Smooth muscle cell (in vitro differentiated cells): ENCODE measurements around the gene SHMT2. TPM values are rescaled to one million over a fixed set of nuclear protein-coding genes. Genes with fewer than 3 reads are reported as not detected.

ENCODE experiments used
- DNase-seq: peaks from one replicate; lab custom pipeline; 2025; ENCODE audit not compliant: unreplicated experiment; lab: John Stamatoyannopoulos, UW
- H2AFZ ChIP-seq: fragments of 200-600 bp; sonication (generic); 2 replicates; pipeline ENCODE4 v1.6.0; 2016; ENCODE audit warnings: antibody characterized with exemption, low read depth, mild to moderate bottlenecking
- H3F3A ChIP-seq: fragments of 200-600 bp; sonication (generic); 2 replicates; pipeline ENCODE4 v1.6.0; 2017; ENCODE audit warnings: antibody characterized with exemption, low read depth
- H3K27ac ChIP-seq: fragments of 200-600 bp; sonication (generic); 2 replicates; pipeline ENCODE4 v1.5.1; 2016; ENCODE audit warnings: low read depth, mild to moderate bottlenecking
- H3K27me3 ChIP-seq: fragments of 200-600 bp; sonication (generic); 2 replicates; pipeline ENCODE4 v1.6.1; 2016; ENCODE audit warnings: low read depth, mild to moderate bottlenecking
- H3K36me3 ChIP-seq: fragments of 200-600 bp; sonication (generic); 2 replicates; pipeline ENCODE4 v1.5.1; 2016; ENCODE audit warnings: low read depth
- H3K4me1 ChIP-seq: fragments of 200-600 bp; sonication (generic); 2 replicates; pipeline ENCODE4 v1.5.1; 2016; ENCODE audit warnings: low read depth
- H3K4me2 ChIP-seq: fragments of 200-600 bp; sonication (generic); 2 replicates; pipeline ENCODE4 v1.6.0; 2016; ENCODE audit warnings: mild to moderate bottlenecking
- H3K4me3 ChIP-seq: fragments of 200-600 bp; sonication (generic); 2 replicates; pipeline ENCODE4 v1.5.1; 2016; ENCODE audit warnings: mild to moderate bottlenecking
- H3K79me2 ChIP-seq: fragments of 200-600 bp; sonication (generic); 2 replicates; pipeline ENCODE4 v1.6.0; 2016; ENCODE audit warnings: low read depth, mild to moderate bottlenecking
- H3K9ac ChIP-seq: fragments of 200-600 bp; sonication (generic); 2 replicates; pipeline ENCODE4 v1.6.0; 2016; ENCODE audit warnings: low read depth
- H3K9me3 ChIP-seq: fragments of 200-600 bp; sonication (generic); replicated peaks from 2 replicates; pipeline ENCODE4 v1.5.1; 2016; ENCODE audit warnings: low read depth
- H4K20me1 ChIP-seq: fragments of 200-600 bp; sonication (generic); 2 replicates; pipeline ENCODE4 v1.6.0; 2016; ENCODE audit warnings: low read depth
- CTCF ChIP-seq: fragments of 200-600 bp; sonication (generic); IDR thresholded peaks from 2 replicates; pipeline ENCODE4 v1.5.1; 2017; ENCODE audit warnings: borderline replicate concordance, mild to moderate bottlenecking, antibody characterized with exemption; ENCODE audit not compliant: insufficient read depth, poor library complexity, severe bottlenecking
- WGBS: methylation state at CpG from one replicate; pipeline ENCODE4 v1.1.7; 2016; ENCODE audit warnings: low lambda C conversion rate; 5-methylcytosine and 5-hydroxymethylcytosine counted together
- polyA plus RNA-seq: library from polyadenylated mRNA; unstranded; fragments of >200 nt; fragmentation: Nextera tagmentation; extraction: Ambion mirVana; gene quantifications from 2 replicates; pipeline ENCODE4 v1.2.1, GENCODE V29; 2016
- total RNA-seq: library from RNA; depleted of rRNA; stranded (reverse); fragments of >200 nt; gene quantifications from 2 replicates; pipeline ENCODE4 v1.2.3, GENCODE V29; 2014

SHMT2 gene
- total RNA-seq (82.1 and 117 TPM in 2 replicates), polyA plus RNA-seq (107 TPM in 2 replicates)

GRCh38 chr12:57229634-57230380, at the start of gene SHMT2:
TSS of gene SHMT2 (plus strand) at chr12:57229711. CDS start at chr12:57229779, 68 bp downstream.
- H3K27me3 ChIP-seq, result peaks cover 23% of the 10 kb centered on the region
- peaks cover 43% of the 10 kb centered on the region for H4K20me1 ChIP-seq
- H3K36me3 ChIP-seq, result no peaks in the 10 kb centered on the region
- peak within 1 kb of the TSS; percentile 57 for H3K4me3 ChIP-seq
- no peaks in the 10 kb centered on the region for H3K9me3 ChIP-seq
- WGBS, result 1% methylated on average over 42 of the region's 42 CpGs
- peaks cover 13% of the 10 kb centered on the region for H3K79me2 ChIP-seq
- peak within 1 kb of the TSS; percentile 93 for H3K9ac ChIP-seq
- H3F3A ChIP-seq, result peaks cover 28% of the 10 kb centered on the region
- peak; percentile 87 for DNase-seq
- peak within 1 kb of the TSS; percentile 95 for H3K27ac ChIP-seq
- no peak for TF ChIP-seq CTCF
- no peak within 1 kb of the TSS for H2AFZ ChIP-seq
- H3K4me2 ChIP-seq, result peak within 1 kb of the TSS; percentile 84
- H3K4me1 ChIP-seq, result peaks cover 36% of the 10 kb centered on the region

GRCh38 chr12:57180321-57180989, 49.1 kb upstream of the SHMT2 start:
- Histone ChIP-seq H4K20me1 (peaks cover 61% of the 10 kb centered on the region), H3K27ac (no peak overlapping the region), H3K79me2 (no peaks in the 10 kb centered on the region), H3K9ac (no peak overlapping the region), H2AFZ (no peak overlapping the region), H3K27me3 (no peaks in the 10 kb centered on the region), H3F3A (no peaks in the 10 kb centered on the region), H3K4me3 (no peak overlapping the region), H3K36me3 (no peaks in the 10 kb centered on the region), H3K9me3 (no peaks in the 10 kb centered on the region), H3K4me1 (no peaks in the 10 kb centered on the region), H3K4me2 (no peak overlapping the region)
- DNase-seq, result no peak
- no peak for TF ChIP-seq CTCF
- WGBS, result 97% methylated on average over 19 of the region's 20 CpGs

- DNase-seq, result no peak
- H3K36me3 ChIP-seq, result no peaks in the 10 kb centered on the region
- H3K27ac ChIP-seq, result no peak overlapping the region
- no peak overlapping the region for H2AFZ ChIP-seq
- H3K4me3 ChIP-seq, result no peak overlapping the region
- no peaks in the 10 kb centered on the region for H3K4me1 ChIP-seq
- no peaks in the 10 kb centered on the region for H3K79me2 ChIP-seq
- H3K9ac ChIP-seq, result no peak overlapping the region
- 75% methylated on average over 9 of the region's 9 CpGs for WGBS
- no peak overlapping the region for H3K4me2 ChIP-seq
- no peaks in the 10 kb centered on the region for H3K27me3 ChIP-seq
- H4K20me1 ChIP-seq, result peaks cover 58% of the 10 kb centered on the region
- H3F3A ChIP-seq, result no peaks in the 10 kb centered on the region
- no peaks in the 10 kb centered on the region for H3K9me3 ChIP-seq
- TF ChIP-seq CTCF, result no peak
Measured at GRCh38 chr12:57181072-57181471, 48.4 kb upstream of the SHMT2 start.
